HCT116 (cell line): ENCODE measurements around the gene COL26A1. TPM values are rescaled to one million over a fixed set of nuclear protein-coding genes. Genes with fewer than 3 reads are reported as not detected.

Experiments used
- ATAC-seq: fragments of 200-7000 bp; cut with Tn5 transposase; 2 replicates; pipeline ENCODE4 v1.9.1; 2020; ENCODE audit warnings: mild to moderate bottlenecking, moderate library complexity
- BruUV-seq: library from RNA; stranded (reverse); fragments of 400-500 nt; replicated peaks from 2 replicates; lab custom pipeline; 2021; lab: Mats Ljungman, UMichigan
- CTCF ChIA-PET: fragments of 300-600 bp; sonication (Branson Sonifier 250); formaldehyde crosslinking; loops from one replicate; lab custom pipeline; 2021; ENCODE audit warnings: antibody characterized with exemption; lab: Charles Lee
- POLR2A ChIA-PET: fragments of 300-600, 350-600 bp; sonication (Branson Sonifier 250); formaldehyde crosslinking; loops from one replicate; lab custom pipeline; 2021; ENCODE audit warnings: antibody characterized with exemption; lab: Charles Lee
- RAD21 ChIA-PET, 2 experiments: fragments of 300-600 bp; sonication (Branson Sonifier 250); formaldehyde crosslinking; loops; one replicate each; lab custom pipeline; 2023; ENCODE audit warnings: low total read pairs in 2 of 2; ENCODE audit not compliant: uncharacterized antibody in 2 of 2, unreplicated experiment in 2 of 2, low non-redundant PET in 1 of 2; lab: Charles Lee
- DNase-seq: peaks from one replicate; pipeline ENCODE4 v3.0.0-alpha.2; 2010; ENCODE audit warnings: low read depth, low spot score
- H2AFZ ChIP-seq: fragments of 200-600 bp; shearing (Covaris generic), sonication (generic); 2 replicates; pipeline ENCODE4 v1.6.1; 2017; ENCODE audit warnings: low read depth, mixed run types, mixed read lengths, antibody characterized with exemption, low read length; ENCODE audit not compliant: poor library complexity, severe bottlenecking
- H3K27ac ChIP-seq: 2 replicates; pipeline ENCODE4 v1.5.1; 2012; ENCODE audit warnings: low read depth, low read length
- H3K27me3 ChIP-seq: fragments of 200-600 bp; sonication (generic); 2 replicates; pipeline ENCODE4 v1.6.1; 2016; ENCODE audit warnings: mixed run types, low read length, mixed read lengths; ENCODE audit not compliant: insufficient read depth
- H3K36me3 ChIP-seq, 2 experiments: fragments of 200-500 bp in 1 of 2; fragments of 200-600 bp in 1 of 2; sonication (Bioruptor generic) in 1 of 2; sonication (generic) in 1 of 2; 2 replicates each; pipeline versions ENCODE4 v1.5.1 to v1.6.1; 2014 to 2016; ENCODE audit warnings: low read length in 2 of 2, inconsistent platforms in 1 of 2, mixed read lengths in 1 of 2, mixed run types in 1 of 2; ENCODE audit not compliant: insufficient read depth in 2 of 2, control insufficient read depth in 1 of 2
- H3K4me1 ChIP-seq, 2 experiments: fragments of 200-600 bp in 1 of 2; sonication (generic) in 1 of 2; 2 replicates each; pipeline versions ENCODE4 v1.5.1 to v1.6.1; 2012 to 2017; ENCODE audit warnings: low read length in 2 of 2, inconsistent platforms in 1 of 2, mild to moderate bottlenecking in 1 of 2, mixed read lengths in 1 of 2, mixed run types in 1 of 2, moderate library complexity in 1 of 2; ENCODE audit not compliant: insufficient read depth in 2 of 2, control insufficient read depth in 1 of 2
- H3K4me2 ChIP-seq: fragments of 200-600 bp; sonication (generic); 2 replicates; pipeline ENCODE4 v1.6.1; 2017; ENCODE audit warnings: mixed run types, low read length, mixed read lengths
- H3K4me3 ChIP-seq, 2 experiments: fragments of 200-600 bp in 1 of 2; sonication (generic) in 1 of 2; replicated peaks in 1 of 2; 2 replicates each; pipeline ENCODE4 v1.5.1; 2011 to 2016; ENCODE audit warnings: low read length in 2 of 2, control low read depth in 1 of 2, low read depth in 1 of 2, mild to moderate bottlenecking in 1 of 2, mixed read lengths in 1 of 2, mixed run types in 1 of 2
- H3K79me2 ChIP-seq: fragments of 200-600 bp; sonication (generic); 2 replicates; pipeline ENCODE4 v1.6.1; 2017; ENCODE audit warnings: mild to moderate bottlenecking, mixed run types, low read length, moderate library complexity, mixed read lengths; ENCODE audit not compliant: insufficient read depth
- H3K9ac ChIP-seq: fragments of 200-600 bp; sonication (generic); 2 replicates; pipeline ENCODE4 v1.6.1; 2016; ENCODE audit warnings: low read length, mixed read lengths
- H3K9me2 ChIP-seq: fragments of 200-600 bp; sonication (generic), shearing (Covaris generic); 2 replicates; pipeline ENCODE4 v1.6.1; 2017; ENCODE audit warnings: mixed run types, mild to moderate bottlenecking, moderate library complexity; ENCODE audit not compliant: insufficient read depth
- H3K9me3 ChIP-seq, 2 experiments: fragments of 200-500 bp in 1 of 2; fragments of 200-600 bp in 1 of 2; sonication (Bioruptor generic) in 1 of 2; sonication (generic) in 1 of 2; 2 replicates each; pipeline ENCODE4 v1.6.1; 2014 to 2017; ENCODE audit warnings: low read length in 2 of 2, mixed read lengths in 2 of 2, inconsistent platforms in 1 of 2, low read depth in 1 of 2, mild to moderate bottlenecking in 1 of 2, mixed run types in 1 of 2, moderate library complexity in 1 of 2; ENCODE audit not compliant: control insufficient read depth in 1 of 2, insufficient read depth in 1 of 2
- H4K20me1 ChIP-seq: fragments of 200-600 bp; sonication (generic), shearing (Covaris generic); 2 replicates; pipeline ENCODE4 v1.6.1; 2017; ENCODE audit warnings: mixed run types, mild to moderate bottlenecking, moderate library complexity; ENCODE audit not compliant: insufficient read depth
- CBX3 ChIP-seq: IDR thresholded peaks from 2 replicates; pipeline ENCODE4 v1.6.1; 2012; ENCODE audit warnings: low read depth
- CEBPB ChIP-seq: IDR thresholded peaks from 2 replicates; pipeline ENCODE4 v1.6.1; 2012; ENCODE audit warnings: low read depth
- CTCF ChIP-seq, 3 experiments: fragments of 200-600 bp in 1 of 3; sonication (generic) in 1 of 3; IDR thresholded peaks in 2 of 3; conservative IDR thresholded peaks in 1 of 3; 2 replicates each; pipeline ENCODE4 v1.5.1; 2012 to 2017; ENCODE audit warnings: low read depth in 2 of 3, low read length in 2 of 3, antibody characterized with exemption in 1 of 3, borderline replicate concordance in 1 of 3, control low read depth in 1 of 3, mild to moderate bottlenecking in 1 of 3, mixed read lengths in 1 of 3, mixed run types in 1 of 3, moderate library complexity in 1 of 3; ENCODE audit not compliant: insufficient read depth in 1 of 3
- EGR1 ChIP-seq: IDR thresholded peaks from 2 replicates; pipeline ENCODE4 v1.6.1; 2012; ENCODE audit warnings: low read depth
- ELF1 ChIP-seq: IDR thresholded peaks from 2 replicates; pipeline ENCODE4 v1.6.1; 2012; ENCODE audit warnings: low read depth, borderline replicate concordance
- JUND ChIP-seq: IDR thresholded peaks from 2 replicates; pipeline ENCODE4 v1.6.1; 2012
- POLR2A ChIP-seq: IDR thresholded peaks from 2 replicates; pipeline ENCODE4 v1.7.0; 2011; ENCODE audit warnings: borderline replicate concordance; ENCODE audit not compliant: insufficient read depth, insufficient read length; ENCODE audit errors: extremely low read depth
- POLR2AphosphoS5 ChIP-seq: IDR thresholded peaks from 2 replicates; pipeline ENCODE4 v1.6.1; 2011; ENCODE audit warnings: mild to moderate bottlenecking, low read depth, low read length, moderate library complexity
- SIN3A ChIP-seq: IDR thresholded peaks from 2 replicates; pipeline ENCODE4 v1.6.1; 2012; ENCODE audit warnings: low read depth
- SP1 ChIP-seq: IDR thresholded peaks from 2 replicates; pipeline ENCODE4 v1.6.1; 2012; ENCODE audit warnings: low read depth
- SRF ChIP-seq: IDR thresholded peaks from 2 replicates; pipeline ENCODE4 v1.6.1; 2012; ENCODE audit warnings: low read depth
- TCF7L2 ChIP-seq: IDR thresholded peaks from 2 replicates; pipeline ENCODE4 v1.7.0; 2011; ENCODE audit warnings: borderline replicate concordance, inconsistent platforms; ENCODE audit not compliant: insufficient read depth, insufficient read length; ENCODE audit errors: extremely low read depth
- intact Hi-C: fragments of 100-400 bp; cut with micrococcal nuclease; formaldehyde crosslinking; loops from 2 replicates; pipeline ENCODE4 v1.10.0; 2022
- total RNA-seq: library from RNA; stranded (reverse); gene quantifications from one replicate; pipeline ENCODE4 v1.2.1, GENCODE V29; 2021; ENCODE audit not compliant: unreplicated experiment
- TF ChIP-seq, protein P1 (sequence below): IDR thresholded peaks from 2 replicates; pipeline ENCODE4 v1.6.1; 2012
- TF ChIP-seq, protein P2 (sequence below): IDR thresholded peaks from 2 replicates; pipeline ENCODE4 v1.6.1; 2012

COL26A1 gene
- total RNA-seq, 1 experiment from 2014 or later = 0.27 TPM

- no peak for TF ChIP-seq TCF7L2
- TF ChIP-seq, protein P1, sequence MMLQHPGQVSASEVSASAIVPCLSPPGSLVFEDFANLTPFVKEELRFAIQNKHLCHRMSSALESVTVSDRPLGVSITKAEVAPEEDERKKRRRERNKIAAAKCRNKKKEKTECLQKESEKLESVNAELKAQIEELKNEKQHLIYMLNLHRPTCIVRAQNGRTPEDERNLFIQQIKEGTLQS = no peak
- TF ChIP-seq SP1 = no peak
Observed at GRCh38 chr7:101532400-101533102, 169.9 kb downstream of the COL26A1 start (continued).

- Histone ChIP-seq H3K4me2 (no peak overlapping the region), H3K27me3 (no peaks in the 10 kb centered on the region), H3K27ac (no peak overlapping the region), H3K9ac (no peak overlapping the region), H3K36me3 (no peaks in the 10 kb centered on the region), H3K4me3 (no peak overlapping the region), H4K20me1 (no peaks in the 10 kb centered on the region), H2AFZ (no peak overlapping the region), H3K9me3 (no peaks in the 10 kb centered on the region), H3K9me2 (no peaks in the 10 kb centered on the region), H3K4me1 (peaks cover 25 to 27% of the 10 kb centered on the region in 2 experiments), H3K79me2 (no peaks in the 10 kb centered on the region)
- intact Hi-C loops = no loop called here
- ChIA-PET POLR2A (no interaction called here), CTCF (no interaction called here), RAD21 (no interaction called here)
- no TSS peak for BruUV-seq
- no peak for DNase-seq
- TF ChIP-seq, protein P1 = no peak
- TF ChIP-seq SRF (no peak), POLR2A (no peak), CEBPB (no peak), TCF7L2 (no peak), JUND (no peak), POLR2AphosphoS5 (no peak), ELF1 (no peak), SIN3A (no peak), EGR1 (no peak), CTCF (IDR thresholded peaks at IDR 0.05 in 2 of 3, conservative IDR thresholded peaks at IDR 0.05 in 1 of 3; ENCODE audit: borderline replicate concordance in 1 of 3, insufficient read depth in 1 of 3, low read depth in 2 of 3, low read length in 2 of 3) (no peak), CBX3 (no peak), SP1 (no peak)
- TF ChIP-seq, protein P2, sequence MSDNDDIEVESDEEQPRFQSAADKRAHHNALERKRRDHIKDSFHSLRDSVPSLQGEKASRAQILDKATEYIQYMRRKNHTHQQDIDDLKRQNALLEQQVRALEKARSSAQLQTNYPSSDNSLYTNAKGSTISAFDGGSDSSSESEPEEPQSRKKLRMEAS = no peak
- ATAC-seq = no peak
Observed at GRCh38 chr7:101533103-101533465, 170.4 kb downstream of the COL26A1 start.
